GM21360 (cell line): ENCODE data around the gene TMPRSS4.

Experiments
- ATAC-seq: cut with Tn5 transposase; IDR thresholded peaks from one replicate; pipeline ENCODE4 v1.9.1; 2021; ENCODE audit warnings: mild to moderate bottlenecking, moderate library complexity; ENCODE audit not compliant: unreplicated experiment

TMPRSS4 gene

GRCh38 chr11:118076754-118077281, at the start of gene TMPRSS4:
TSS of gene TMPRSS4 (plus strand) at chr11:118077078. CDS start at chr11:118077303, 225 bp downstream.
- ATAC-seq = no peak

GRCh38 chr11:118027694-118028093, 49.2 kb upstream of the TMPRSS4 start:
- no peak for ATAC-seq

GRCh38 chr11:118028626-118029025, 48.3 kb upstream of the TMPRSS4 start:
- no peak for ATAC-seq

- no peak for ATAC-seq
These were observed 43.4 kb upstream of the TMPRSS4 start for GRCh38 chr11:118033443-118033842.

GRCh38 chr11:118042141-118042540, 34.7 kb upstream of the TMPRSS4 start:
- no peak for ATAC-seq

DNA sequence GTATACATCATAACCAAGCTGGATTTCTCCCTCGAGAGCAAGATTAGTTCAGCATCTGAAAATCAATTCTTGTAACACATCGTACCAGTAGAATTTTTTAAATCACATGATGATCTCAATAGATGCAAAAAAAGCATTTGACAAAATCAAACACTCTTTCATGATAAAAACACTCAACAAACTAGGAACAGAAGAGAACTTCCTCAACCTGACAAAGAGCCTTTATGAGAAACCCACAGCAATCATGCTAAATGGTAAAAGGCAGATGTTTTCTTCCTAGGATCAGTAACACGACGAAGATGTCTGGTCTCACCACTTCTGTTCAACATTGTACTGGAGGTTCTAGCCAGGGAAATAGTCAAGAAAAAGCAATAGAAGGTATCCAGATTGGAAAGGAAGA, 34.1 kb upstream of the TMPRSS4 start:
- ATAC-seq = no peak

DNA sequence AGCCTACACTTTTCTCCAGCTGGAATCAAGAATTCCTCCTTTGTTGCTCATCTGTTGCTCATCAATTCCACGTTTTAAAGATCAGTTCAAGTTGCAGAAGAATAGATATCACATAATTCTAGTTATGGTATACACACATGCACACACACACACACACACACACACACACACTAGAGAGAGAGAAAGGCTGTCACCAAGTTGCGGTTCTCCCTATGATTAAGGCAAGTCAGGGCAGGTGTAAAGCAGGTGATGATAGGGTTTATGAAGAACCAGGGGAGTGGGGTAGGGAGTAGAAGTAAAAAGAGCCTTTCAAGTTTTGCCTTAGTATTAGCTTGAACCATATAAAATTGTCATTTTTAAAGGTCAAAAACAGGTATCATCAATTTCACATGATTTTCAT, 31.7 kb upstream of the TMPRSS4 start:
- no peak for ATAC-seq

- ATAC-seq = no peak
These were observed 30.6 kb upstream of the TMPRSS4 start for GRCh38 chr11:118046051-118046963.

- ATAC-seq = no peak
These were observed 29.7 kb upstream of the TMPRSS4 start for GRCh38 chr11:118046964-118047700.

DNA sequence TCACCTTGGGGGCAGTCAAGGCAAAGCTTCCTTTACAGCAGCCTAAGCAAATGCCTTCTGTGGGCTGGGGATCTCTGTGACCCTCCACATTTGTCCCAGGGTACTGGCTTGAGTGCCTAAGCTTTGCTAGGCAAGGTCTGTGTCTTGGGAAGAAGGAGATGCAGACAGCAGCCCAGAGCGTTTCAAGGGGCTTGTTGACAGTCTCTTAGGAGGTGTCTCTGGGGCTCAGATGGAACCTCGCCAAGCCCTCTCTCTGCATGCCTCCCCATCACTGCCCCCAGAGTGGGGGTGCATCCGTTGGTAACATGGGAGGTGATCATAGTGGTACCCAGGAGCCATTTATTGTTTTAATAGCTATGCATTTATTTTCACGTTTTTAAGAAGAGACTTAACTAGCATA, 29.1 kb upstream of the TMPRSS4 start:
- no peak for ATAC-seq

DNA sequence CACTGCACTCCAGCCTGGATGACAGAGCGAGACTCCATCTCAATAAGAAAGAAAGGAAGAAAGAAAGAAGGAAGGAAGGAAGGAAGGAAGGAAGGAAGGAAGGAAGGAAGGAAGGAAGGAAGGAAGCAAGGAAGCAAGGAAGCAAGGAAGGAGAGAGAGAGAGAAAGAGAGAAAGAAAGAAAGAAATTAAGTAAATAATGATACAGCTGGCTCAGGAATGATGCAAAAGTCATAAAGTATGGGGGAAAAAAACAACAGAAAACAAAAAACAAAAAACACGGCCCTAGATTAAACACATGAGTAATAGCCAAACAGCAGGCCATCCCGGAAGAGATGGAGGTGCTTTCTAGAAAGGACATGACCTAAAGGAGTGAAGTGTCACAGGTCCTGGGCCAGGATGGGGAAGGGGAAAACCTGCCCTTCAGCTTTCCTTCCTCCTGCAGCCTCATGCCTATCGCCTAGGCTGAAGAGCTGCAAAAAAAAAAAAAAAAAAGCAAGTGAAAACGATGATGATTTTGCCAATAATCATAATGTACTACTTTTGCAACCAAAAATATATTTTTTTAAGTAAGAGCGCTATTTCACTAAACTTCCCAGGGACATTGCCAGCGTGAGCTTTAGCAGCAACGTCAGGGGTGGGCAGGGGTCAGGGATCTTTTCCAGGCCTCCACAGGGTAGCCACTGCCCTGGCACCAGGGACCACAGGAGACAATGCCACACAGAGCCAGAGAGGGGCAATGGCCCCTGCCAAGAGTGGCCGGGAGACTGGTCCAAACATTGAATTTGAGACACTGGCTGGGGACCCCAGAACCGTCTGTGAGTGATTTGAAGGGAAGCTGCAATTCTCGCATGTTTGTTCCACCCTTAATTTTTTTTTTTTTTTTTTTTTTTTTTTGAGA, 28.2 kb upstream of the TMPRSS4 start:
- no peak for ATAC-seq

- no peak for ATAC-seq
These were observed 27.1 kb upstream of the TMPRSS4 start for GRCh38 chr11:118049771-118050170.

- no peak for ATAC-seq
These were observed 26.5 kb upstream of the TMPRSS4 start for GRCh38 chr11:118050208-118050891.

DNA sequence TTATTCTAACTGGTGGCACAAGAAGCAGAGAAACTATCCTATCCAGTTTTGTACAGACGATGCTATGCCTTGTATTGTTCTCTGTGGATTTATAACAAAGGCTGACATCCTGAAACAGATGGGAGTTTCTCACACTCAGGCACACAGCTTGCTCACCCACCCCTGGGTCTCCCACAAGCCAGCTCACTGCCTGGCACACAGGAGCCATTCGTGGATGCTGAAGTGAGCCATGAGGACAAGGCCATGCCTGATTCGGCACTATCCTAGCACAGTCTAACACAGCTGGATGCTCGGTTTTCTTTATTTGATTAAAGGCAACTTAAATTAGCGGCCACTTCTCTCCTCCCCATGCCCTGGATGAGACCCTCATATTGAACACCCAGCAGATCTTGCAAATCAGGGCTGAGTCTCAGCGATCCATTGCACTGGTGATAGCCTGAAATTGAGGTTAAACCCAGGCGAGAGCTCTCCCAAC, 25.7 kb upstream of the TMPRSS4 start:
- ATAC-seq = no peak

DNA sequence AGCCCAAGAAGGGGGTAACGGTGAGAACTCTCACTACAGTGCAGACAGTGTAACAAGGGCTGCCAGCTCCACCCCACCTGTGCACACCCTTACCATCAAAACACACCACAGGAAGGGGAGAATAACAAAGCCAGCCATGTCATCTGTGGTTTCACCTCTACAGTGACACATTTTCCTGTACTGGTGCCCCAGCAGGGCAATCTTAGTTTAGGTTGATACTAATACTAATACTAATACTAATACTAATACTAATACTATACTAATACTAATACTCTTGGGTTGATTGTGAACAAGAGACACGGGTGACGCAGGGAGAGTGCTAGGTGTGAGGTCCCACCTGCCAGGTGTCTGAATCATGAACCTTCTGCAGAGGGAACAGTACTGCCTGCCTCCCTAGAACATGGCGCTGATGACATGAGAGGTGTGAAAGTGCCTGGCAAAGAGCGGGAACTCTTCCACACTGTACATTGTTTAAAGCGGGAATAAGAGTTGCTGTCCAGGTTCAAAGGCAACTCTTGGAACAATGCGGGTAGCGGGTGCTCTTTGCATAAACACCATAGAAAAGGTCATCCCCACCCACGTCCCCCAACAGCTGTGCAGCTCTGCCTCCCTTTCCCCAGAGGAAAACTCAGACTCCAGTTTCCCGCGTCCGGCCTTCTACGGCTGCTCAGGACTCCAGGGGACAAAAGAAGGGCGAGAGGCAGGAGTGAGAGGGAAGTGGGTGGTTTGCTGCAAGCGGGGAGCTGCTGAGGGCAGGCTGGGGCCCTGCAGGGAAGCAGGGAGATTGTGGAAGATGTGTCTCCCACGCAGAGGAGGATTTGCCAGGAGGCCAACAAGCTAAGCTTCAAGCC, 25.0 kb upstream of the TMPRSS4 start:
- no peak for ATAC-seq

- ATAC-seq = no peak
These were observed 24.2 kb upstream of the TMPRSS4 start for GRCh38 chr11:118052581-118053206.

DNA sequence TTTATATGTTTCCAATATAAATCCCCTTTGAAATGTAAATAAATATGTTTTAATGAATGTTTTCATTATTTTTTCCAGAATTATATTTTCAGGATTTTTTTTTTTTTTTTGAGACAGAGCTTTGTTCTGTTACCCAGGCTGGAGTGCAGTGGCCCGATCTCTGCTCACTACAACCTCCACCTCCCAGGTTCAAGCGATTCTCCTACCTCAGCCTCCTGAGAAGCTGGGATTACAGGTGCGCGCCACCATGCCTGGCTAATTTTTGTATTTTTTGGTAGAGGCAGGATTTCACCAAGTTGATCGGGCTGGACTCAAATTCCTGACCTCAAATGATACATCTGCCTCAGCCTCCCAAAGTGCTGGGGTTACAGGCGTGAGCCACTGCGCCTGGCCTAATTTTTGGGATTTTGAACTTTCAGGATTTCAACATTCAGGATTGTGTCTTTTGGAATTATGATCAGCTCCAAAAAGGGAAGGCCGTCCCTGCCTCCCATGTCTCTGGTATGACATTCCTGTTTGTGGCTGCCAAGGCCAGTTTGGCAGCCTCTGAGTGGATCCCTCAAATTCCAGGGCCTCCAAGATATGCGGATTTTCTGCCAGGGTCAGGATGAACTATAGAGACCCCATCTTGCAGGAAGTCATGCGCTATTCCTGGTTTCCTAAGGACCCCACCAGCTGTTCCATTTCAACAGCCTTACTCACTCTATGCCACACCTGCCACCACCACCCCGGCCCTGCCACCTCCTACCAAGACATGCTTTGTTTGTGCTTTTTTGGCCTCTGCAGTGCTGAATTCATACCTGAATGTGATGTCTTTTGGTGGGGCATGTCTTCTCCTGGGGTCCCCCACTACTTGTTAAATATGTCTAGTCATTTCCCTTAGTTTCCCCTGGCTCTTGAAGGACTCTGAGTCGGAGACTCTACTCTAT, 21.9 kb upstream of the TMPRSS4 start:
- no peak for ATAC-seq

DNA sequence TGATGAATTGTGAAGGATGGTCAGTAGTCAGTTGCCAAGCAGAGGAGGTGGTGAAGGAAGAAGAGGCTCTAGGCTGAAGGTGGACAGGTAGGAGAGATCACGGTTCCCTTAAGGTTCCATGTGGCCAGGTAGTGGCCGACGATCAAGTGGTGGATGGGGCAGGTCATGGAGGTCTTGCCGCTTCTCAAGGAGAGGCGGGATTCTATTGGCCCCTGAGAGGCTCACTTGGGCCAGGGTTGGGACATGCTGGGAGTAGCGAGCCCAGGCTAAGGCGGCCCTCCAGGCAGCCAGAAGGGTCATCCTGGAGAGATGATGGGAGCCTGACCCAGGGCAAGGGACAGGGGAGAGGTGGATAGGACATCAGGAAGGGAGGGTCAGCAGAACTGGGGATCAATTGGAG, 20.9 kb upstream of the TMPRSS4 start:
- no peak for ATAC-seq
